Peyer's patch (tissue), 4 donors: ENCODE measurements around the gene ELP4.

ENCODE experiments used
- CTCF ChIP-seq, 6 experiments: fragments of 450-650 bp in 4 of 6; fragments of 200-600 bp in 2 of 6; sonication (generic) in 1 of 6; IDR thresholded peaks; one replicate each; pipeline ENCODE4 v1.5.1; 2017 to 2019; ENCODE audit warnings: antibody characterized with exemption in 6 of 6, mild to moderate bottlenecking in 3 of 6, moderate library complexity in 1 of 6
- POLR2A ChIP-seq, 2 donors: fragments of 450-650 bp; IDR thresholded peaks; one replicate each; pipeline ENCODE4 v1.5.1; 2017; ENCODE audit warnings: antibody characterized with exemption in 2 of 2, mild to moderate bottlenecking in 2 of 2, moderate library complexity in 2 of 2

GRCh38 chr11:31783252-31783651 is 273.7 kb downstream of the ELP4 start:
- TF ChIP-seq CTCF (IDR thresholded peaks at IDR 0.05) = no peak
- TF ChIP-seq POLR2A (IDR thresholded peaks at IDR 0.05) = no peak
